ENCODE data around the gene ROCK2.

Gene ROCK2

DNA sequence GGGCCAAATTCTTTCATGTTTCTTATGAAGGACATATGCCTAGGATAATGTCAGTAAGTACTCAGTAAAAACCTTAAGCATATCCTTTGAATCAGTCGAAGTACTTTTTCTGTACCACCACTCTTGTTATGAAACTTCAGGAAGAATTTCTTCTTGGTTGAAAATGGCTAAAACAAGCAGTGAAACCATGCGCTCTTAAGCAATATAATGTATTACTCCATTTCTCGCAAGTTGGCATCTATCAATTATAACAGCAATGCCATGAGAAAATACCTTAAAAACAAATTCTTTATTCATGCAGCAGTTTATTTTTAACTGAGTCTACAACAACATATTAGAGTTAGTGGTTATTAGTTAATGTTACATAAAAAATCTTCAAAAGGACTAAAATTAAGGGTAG lies 148.2 kb downstream of the ROCK2 start:
- Histone ChIP-seq H3K36me3 (ENCODE audit: insufficient read depth, low read length) (peaks cover 99% of the 10 kb centered on the region), H3K9ac (ENCODE audit: low read depth, low read length) (no peak overlapping the region), H3K4me1 (ENCODE audit: insufficient read depth, low read length) (no peaks in the 10 kb centered on the region), H3K27me3 (ENCODE audit: insufficient read depth, low read length) (no peaks in the 10 kb centered on the region), H3K9me3 (ENCODE audit: insufficient read depth, low read depth, low read length) (no peaks in the 10 kb centered on the region), H3K27ac (ENCODE audit: low read depth, low read length) (no peak overlapping the region), H3K4me3 (ENCODE audit: low read length) (no peak overlapping the region)
- 98% methylated on average over 2 of the region's 3 CpGs for WGBS

DNA sequence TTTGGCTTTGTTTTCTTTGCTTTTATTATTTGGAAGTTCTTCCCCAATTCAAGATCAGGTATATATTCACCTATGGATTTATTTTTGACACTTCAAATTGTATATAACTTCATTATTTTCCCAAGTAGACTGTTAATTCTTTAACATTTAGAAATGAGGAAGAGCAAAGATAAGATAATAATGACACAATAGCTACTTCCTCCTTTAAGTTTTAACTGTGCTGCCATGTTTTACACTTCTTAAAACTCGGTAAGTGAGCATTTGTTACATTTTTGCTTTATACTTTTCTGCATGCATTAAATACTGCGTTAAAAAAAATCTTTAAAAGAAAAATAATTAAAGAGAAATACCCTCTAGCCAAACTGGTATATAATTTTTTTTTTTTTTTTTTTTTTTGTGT lies 156.7 kb downstream of the ROCK2 start:
- Histone ChIP-seq H3K27ac (ENCODE audit: low read depth, low read length) (no peak overlapping the region), H3K36me3 (ENCODE audit: insufficient read depth, low read length) (peaks cover 65% of the 10 kb centered on the region)
- 93% methylated on average over 1 of the region's 2 CpGs for WGBS

DNA sequence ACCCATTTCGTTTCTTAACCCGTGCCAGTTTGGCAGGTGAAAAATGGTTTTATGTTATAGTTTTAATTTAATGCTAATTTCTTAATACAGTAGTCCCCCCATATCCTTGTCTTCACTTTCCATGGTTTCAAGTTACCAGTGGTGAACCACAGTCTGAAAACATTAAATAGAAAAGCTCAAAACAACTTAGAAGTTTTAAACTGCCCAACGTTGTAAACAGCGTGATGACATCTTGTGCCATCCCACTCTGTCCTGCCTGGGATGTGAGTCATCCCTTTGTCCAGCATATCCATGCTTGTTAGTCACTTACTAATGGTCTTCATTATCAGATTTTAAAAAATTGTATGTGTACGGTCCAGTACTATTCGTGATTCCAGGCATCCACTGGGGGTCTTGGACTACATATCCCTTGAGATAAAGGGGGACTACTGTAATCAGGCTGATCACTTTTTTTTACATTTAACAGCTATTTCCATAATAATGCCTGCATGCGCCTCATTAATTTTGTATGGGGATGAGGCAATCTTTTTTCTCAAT lies 157.3 kb downstream of the ROCK2 start:
- Histone ChIP-seq H3K4me1 (ENCODE audit: insufficient read depth, low read length) (no peaks in the 10 kb centered on the region), H3K9ac (ENCODE audit: low read depth, low read length) (no peak overlapping the region), H3K36me3 (ENCODE audit: insufficient read depth, low read length) (peaks cover 65% of the 10 kb centered on the region), H3K4me3 (ENCODE audit: low read length) (no peak overlapping the region), H3K9me3 (ENCODE audit: insufficient read depth, low read depth, low read length) (no peaks in the 10 kb centered on the region), H3K27ac (ENCODE audit: low read depth, low read length) (no peak overlapping the region), H3K27me3 (ENCODE audit: insufficient read depth, low read length) (no peaks in the 10 kb centered on the region)
- 95% methylated on average over 6 of the region's 7 CpGs for WGBS

More for the DNA sequence above, 156.7 kb downstream of the ROCK2 start:
- Histone ChIP-seq H3K9ac (ENCODE audit: low read depth, low read length) (no peak overlapping the region), H3K27me3 (ENCODE audit: insufficient read depth, low read length) (no peaks in the 10 kb centered on the region), H3K4me3 (ENCODE audit: low read length) (no peak overlapping the region), H3K9me3 (ENCODE audit: insufficient read depth, low read depth, low read length) (no peaks in the 10 kb centered on the region), H3K4me1 (ENCODE audit: insufficient read depth, low read length) (no peaks in the 10 kb centered on the region)

DNA sequence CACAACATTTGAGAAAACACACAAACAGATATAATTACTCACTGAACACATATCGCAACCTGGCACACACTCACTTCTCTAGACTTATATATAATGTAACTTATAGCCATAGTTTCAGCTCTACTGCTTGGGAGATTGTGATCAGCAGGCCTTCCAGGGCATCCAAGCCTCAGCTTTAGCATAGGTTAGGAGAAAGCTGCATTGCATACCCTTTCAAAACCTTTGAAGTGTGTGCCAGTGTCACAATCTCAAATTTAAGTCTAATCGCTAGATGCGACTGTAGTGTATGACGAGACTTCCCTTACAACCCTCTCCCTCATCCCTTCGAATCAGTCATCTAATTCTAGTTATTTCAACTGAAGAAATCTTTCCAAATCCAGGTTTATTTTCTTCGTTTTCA lies 158.3 kb downstream of the ROCK2 start:
- no peaks in the 10 kb centered on the region for H3K27me3 ChIP-seq (ENCODE audit: insufficient read depth, low read length)
- H3K9ac ChIP-seq (ENCODE audit: low read depth, low read length): no peak overlapping the region
- H3K27ac ChIP-seq (ENCODE audit: low read depth, low read length): no peak overlapping the region
- 96% methylated on average over 6 of the region's 6 CpGs for WGBS
- H3K4me1 ChIP-seq (ENCODE audit: insufficient read depth, low read length): no peaks in the 10 kb centered on the region
- no peaks in the 10 kb centered on the region for H3K9me3 ChIP-seq (ENCODE audit: insufficient read depth, low read depth, low read length)
- H3K4me3 ChIP-seq (ENCODE audit: low read length): no peak overlapping the region
- peaks cover 58% of the 10 kb centered on the region for H3K36me3 ChIP-seq (ENCODE audit: insufficient read depth, low read length)

DNA sequence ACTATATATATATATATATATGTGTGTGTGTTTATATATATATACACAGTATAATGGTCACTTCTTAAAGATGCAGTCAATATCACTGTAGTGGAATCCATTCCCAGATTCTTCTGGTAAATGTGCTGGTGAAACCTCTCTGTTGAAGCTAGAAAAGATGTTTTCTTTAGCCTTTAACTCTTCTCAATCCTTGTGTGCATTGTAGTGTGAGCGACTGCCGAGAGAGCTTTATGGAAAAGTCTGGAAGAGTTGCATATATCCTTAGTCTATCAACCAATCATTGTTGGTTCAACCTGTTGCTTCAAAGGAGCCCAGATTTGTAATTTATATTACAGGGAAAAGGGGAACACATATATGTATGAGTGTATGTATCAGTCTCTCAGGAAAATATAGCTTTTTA lies 161.5 kb downstream of the ROCK2 start:
- no CpG with 5 or more reads among the region's 2 CpGs for WGBS
- Histone ChIP-seq H3K27me3 (ENCODE audit: insufficient read depth, low read length) (no peaks in the 10 kb centered on the region), H3K36me3 (ENCODE audit: insufficient read depth, low read length) (peaks cover 40% of the 10 kb centered on the region), H3K27ac (ENCODE audit: low read depth, low read length) (no peak overlapping the region), H3K9me3 (ENCODE audit: insufficient read depth, low read depth, low read length) (no peaks in the 10 kb centered on the region), H3K4me1 (ENCODE audit: insufficient read depth, low read length) (no peaks in the 10 kb centered on the region), H3K4me3 (ENCODE audit: low read length) (no peak overlapping the region), H3K9ac (ENCODE audit: low read depth, low read length) (no peak overlapping the region)

DNA sequence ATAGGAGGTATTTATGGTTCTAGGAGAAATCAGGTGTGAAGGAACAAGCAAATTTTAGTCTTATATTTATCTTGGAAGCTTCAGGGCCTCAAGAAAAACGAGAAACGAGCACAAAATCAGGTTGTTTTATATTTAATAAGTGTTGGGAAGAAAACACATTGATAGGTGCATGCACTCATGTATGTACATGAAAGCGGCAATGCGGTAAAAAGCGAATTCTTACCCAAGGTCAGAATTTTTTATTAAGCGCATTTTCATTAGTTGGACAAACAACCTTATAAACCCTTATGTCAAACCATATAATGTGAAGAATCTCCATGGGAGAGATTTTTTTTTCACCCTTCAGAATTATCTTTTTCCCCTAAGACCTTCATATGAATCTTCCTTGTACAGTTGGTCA lies 163.8 kb downstream of the ROCK2 start:
- no peak overlapping the region for H3K9ac ChIP-seq (ENCODE audit: low read depth, low read length)

DNA sequence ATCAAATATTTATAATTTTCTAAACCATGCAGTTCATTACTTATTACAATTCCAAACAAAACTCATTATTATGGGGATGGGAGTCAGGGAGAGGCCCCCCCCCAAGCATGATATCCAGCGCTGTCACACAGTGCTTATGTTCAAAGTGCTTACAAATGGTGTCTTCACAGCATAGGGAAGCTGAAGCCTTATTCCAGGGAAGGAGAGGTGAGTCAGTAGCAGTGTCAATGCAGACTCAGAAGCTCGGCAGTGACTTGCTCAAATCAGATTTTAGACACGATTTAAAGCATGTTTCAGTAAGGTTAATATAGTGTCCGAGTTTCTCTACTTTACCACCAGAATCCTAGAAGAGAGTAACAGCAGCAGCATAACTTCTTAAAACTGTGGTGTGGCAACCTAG lies 164.5 kb downstream of the ROCK2 start:
- WGBS: 97% methylated on average over 4 of the region's 4 CpGs
- peaks cover 28% of the 10 kb centered on the region for H3K36me3 ChIP-seq (ENCODE audit: insufficient read depth, low read length)
- no peaks in the 10 kb centered on the region for H3K27me3 ChIP-seq (ENCODE audit: insufficient read depth, low read length)
- H3K9ac ChIP-seq (ENCODE audit: low read depth, low read length): no peak overlapping the region
- no peaks in the 10 kb centered on the region for H3K9me3 ChIP-seq (ENCODE audit: insufficient read depth, low read depth, low read length)
- H3K4me3 ChIP-seq (ENCODE audit: low read length): no peak overlapping the region
- no peak overlapping the region for H3K27ac ChIP-seq (ENCODE audit: low read depth, low read length)
- no peaks in the 10 kb centered on the region for H3K4me1 ChIP-seq (ENCODE audit: insufficient read depth, low read length)

More for the DNA sequence above, 163.8 kb downstream of the ROCK2 start:
- Histone ChIP-seq H3K4me1 (ENCODE audit: insufficient read depth, low read length) (no peaks in the 10 kb centered on the region), H3K27ac (ENCODE audit: low read depth, low read length) (no peak overlapping the region), H3K27me3 (ENCODE audit: insufficient read depth, low read length) (no peaks in the 10 kb centered on the region), H3K9me3 (ENCODE audit: insufficient read depth, low read depth, low read length) (no peaks in the 10 kb centered on the region), H3K36me3 (ENCODE audit: insufficient read depth, low read length) (peaks cover 30% of the 10 kb centered on the region), H3K4me3 (ENCODE audit: low read length) (no peak overlapping the region)
- 97% methylated on average over 6 of the region's 6 CpGs for WGBS

DNA sequence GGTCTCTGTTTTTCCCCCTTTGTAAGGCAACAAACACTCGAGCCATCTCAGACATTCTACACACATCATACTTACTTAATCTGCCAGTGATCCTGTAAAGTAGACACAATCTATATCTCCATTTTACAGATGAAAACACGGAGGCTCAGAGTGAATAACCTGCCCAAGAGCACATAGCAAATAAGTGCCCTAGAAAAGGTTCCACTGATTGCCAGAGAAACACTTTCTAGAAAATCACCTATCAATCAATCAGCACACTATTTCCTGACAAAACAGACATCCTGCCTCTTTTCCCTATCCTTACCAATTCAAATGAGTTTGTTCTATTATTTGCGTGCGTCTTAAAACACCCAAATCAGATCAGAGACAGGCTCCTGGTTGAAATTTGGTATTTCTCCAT lies 165.2 kb downstream of the ROCK2 start:
- Histone ChIP-seq H3K9ac (ENCODE audit: low read depth, low read length) (no peak overlapping the region), H3K4me3 (ENCODE audit: low read length) (no peak overlapping the region), H3K4me1 (ENCODE audit: insufficient read depth, low read length) (no peaks in the 10 kb centered on the region), H3K36me3 (ENCODE audit: insufficient read depth, low read length) (peaks cover 28% of the 10 kb centered on the region), H3K27me3 (ENCODE audit: insufficient read depth, low read length) (no peaks in the 10 kb centered on the region), H3K27ac (ENCODE audit: low read depth, low read length) (no peak overlapping the region), H3K9me3 (ENCODE audit: insufficient read depth, low read depth, low read length) (no peaks in the 10 kb centered on the region)
- WGBS: 93% methylated on average over 4 of the region's 4 CpGs

DNA sequence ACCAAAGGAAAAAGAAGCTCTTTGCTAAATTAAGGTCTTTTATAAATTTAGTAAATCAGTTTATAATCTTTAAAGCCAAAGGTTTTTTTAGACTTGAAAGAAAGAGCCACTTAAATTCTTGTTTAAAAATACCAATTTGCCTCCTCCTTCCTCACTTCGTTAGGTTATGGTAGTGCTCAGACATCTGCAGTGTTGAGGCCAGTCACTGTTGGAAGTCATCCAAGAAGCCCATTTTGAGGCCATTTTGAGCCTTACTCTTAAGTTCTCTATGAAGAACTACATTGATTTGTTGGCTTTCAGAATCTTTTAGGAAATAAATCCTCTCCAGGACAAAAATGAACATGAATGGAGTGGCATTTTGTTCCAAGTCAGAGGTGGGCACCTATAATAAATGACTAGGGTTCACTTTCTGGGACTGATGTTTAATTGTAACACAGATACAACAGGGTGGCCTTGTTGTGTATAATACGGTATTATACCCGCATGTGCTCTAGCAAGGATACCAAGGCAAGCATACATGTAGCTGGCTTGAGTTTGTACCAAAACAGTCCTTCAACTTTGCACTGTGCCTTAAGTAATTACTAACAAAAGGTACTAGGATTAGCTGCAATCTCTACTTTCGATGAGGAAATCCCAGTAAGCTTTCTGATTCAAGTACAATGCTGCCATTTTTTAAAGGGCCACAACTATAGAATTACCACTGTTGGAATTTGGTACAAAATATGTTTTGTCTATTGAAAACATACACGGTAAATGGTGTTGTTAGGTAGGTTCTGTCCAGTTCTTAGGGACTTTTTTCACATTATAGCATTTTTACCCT lies 166.4 kb downstream of the ROCK2 start:
- no peaks in the 10 kb centered on the region for H3K27me3 ChIP-seq (ENCODE audit: insufficient read depth, low read length)
- H3K4me3 ChIP-seq (ENCODE audit: low read length): no peak overlapping the region
- H3K4me1 ChIP-seq (ENCODE audit: insufficient read depth, low read length): no peaks in the 10 kb centered on the region
- peaks cover 19% of the 10 kb centered on the region for H3K36me3 ChIP-seq (ENCODE audit: insufficient read depth, low read length)
- no peak overlapping the region for H3K27ac ChIP-seq (ENCODE audit: low read depth, low read length)
- no peak overlapping the region for H3K9ac ChIP-seq (ENCODE audit: low read depth, low read length)
- WGBS: 74% methylated on average over 4 of the region's 5 CpGs
- H3K9me3 ChIP-seq (ENCODE audit: insufficient read depth, low read depth, low read length): no peaks in the 10 kb centered on the region

DNA sequence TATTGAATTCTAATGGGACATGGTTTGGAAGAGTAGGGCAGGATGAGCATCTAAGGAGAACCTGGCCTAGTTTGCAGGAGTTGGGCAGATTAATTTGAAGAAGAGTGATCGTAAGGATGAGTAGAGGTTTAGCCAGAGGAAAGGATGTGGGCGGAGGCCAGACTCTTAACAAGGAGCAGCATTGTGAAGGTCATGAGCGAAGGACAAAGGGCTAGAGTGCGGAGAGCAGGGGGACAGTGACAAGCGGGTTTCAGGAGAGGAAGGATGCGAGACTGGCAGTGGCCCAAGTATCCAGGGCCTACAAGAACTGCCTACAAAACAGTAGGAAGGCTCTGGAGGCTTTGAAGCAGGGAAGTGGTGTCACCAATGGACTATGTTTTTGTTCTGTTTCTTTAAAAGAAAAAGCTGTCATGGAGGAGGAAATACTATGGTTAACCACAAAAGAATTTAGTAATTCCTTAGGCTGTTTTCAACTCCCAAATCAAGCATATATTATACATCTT lies 169.1 kb downstream of the ROCK2 start:
- H3K9ac ChIP-seq (ENCODE audit: low read depth, low read length): no peak overlapping the region
- no peak overlapping the region for H3K4me3 ChIP-seq (ENCODE audit: low read length)
- no peaks in the 10 kb centered on the region for H3K4me1 ChIP-seq (ENCODE audit: insufficient read depth, low read length)
- no peak overlapping the region for H3K27ac ChIP-seq (ENCODE audit: low read depth, low read length)
- 89% methylated on average over 6 of the region's 6 CpGs for WGBS
- H3K27me3 ChIP-seq (ENCODE audit: insufficient read depth, low read length): no peaks in the 10 kb centered on the region
- H3K9me3 ChIP-seq (ENCODE audit: insufficient read depth, low read depth, low read length): no peaks in the 10 kb centered on the region
- H3K36me3 ChIP-seq (ENCODE audit: insufficient read depth, low read length): peaks cover 4% of the 10 kb centered on the region; the same call in 1 of the 2 replicates

DNA sequence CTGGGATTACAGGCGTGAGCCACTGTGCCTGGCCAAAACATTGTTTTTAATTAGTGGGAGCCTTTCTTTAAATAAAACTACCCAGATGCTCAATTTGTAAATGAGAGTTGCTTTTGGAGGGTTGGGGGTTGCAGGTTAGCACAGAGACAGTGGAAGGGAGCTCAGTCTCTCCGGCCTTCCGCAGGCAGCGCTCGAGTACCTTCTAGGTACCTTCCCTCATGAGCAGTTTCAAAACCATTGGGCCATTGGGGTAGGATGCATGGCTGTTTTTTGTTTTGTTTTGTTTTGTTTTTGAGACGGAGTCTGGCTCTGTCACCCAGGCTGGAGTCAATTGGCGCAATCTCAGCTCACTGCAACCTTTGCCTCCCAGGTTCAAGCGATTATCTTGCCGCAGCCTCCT lies 170.2 kb downstream of the ROCK2 start:
- Histone ChIP-seq H3K4me1 (ENCODE audit: insufficient read depth, low read length) (no peaks in the 10 kb centered on the region), H3K36me3 (ENCODE audit: insufficient read depth, low read length) (no peaks in the 10 kb centered on the region), H3K9me3 (ENCODE audit: insufficient read depth, low read depth, low read length) (no peaks in the 10 kb centered on the region), H3K4me3 (ENCODE audit: low read length) (no peak overlapping the region), H3K9ac (ENCODE audit: low read depth, low read length) (no peak overlapping the region), H3K27ac (ENCODE audit: low read depth, low read length) (no peak overlapping the region), H3K27me3 (ENCODE audit: insufficient read depth, low read length) (no peaks in the 10 kb centered on the region)
- 97% methylated on average over 9 of the region's 9 CpGs for WGBS
